ENCODE data around the gene TPK1.

DNA sequence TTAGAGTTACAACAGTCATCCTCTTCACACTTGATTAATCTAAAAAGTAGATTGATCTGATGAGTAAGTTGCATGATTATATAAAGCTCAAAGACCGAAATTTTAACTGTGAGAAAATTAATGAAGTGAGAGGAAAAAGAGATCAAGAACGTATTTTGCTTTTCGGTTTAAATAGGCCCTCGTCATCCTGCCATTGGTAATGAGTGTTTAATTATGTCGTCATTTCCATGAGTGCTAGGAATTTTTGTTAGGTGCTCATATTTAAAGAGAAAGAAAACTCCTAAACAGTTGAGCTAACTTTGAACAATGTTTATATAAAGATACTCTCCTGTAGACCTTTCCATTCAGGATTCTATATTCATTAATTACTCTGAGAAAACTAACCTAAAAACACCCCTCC, 159.4 kb downstream of the TPK1 start:
- TF ChIP-seq, protein P1, sequence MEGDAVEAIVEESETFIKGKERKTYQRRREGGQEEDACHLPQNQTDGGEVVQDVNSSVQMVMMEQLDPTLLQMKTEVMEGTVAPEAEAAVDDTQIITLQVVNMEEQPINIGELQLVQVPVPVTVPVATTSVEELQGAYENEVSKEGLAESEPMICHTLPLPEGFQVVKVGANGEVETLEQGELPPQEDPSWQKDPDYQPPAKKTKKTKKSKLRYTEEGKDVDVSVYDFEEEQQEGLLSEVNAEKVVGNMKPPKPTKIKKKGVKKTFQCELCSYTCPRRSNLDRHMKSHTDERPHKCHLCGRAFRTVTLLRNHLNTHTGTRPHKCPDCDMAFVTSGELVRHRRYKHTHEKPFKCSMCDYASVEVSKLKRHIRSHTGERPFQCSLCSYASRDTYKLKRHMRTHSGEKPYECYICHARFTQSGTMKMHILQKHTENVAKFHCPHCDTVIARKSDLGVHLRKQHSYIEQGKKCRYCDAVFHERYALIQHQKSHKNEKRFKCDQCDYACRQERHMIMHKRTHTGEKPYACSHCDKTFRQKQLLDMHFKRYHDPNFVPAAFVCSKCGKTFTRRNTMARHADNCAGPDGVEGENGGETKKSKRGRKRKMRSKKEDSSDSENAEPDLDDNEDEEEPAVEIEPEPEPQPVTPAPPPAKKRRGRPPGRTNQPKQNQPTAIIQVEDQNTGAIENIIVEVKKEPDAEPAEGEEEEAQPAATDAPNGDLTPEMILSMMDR (IDR thresholded peaks at IDR 0.05): no peak
- TF ChIP-seq POLR2AphosphoS5 (IDR thresholded peaks at IDR 0.05; ENCODE audit: low read depth, low read length) (no peak), TCF7L2 (IDR thresholded peaks at IDR 0.05; ENCODE audit: low read depth, low read length) (no peak), SIN3A (IDR thresholded peaks at IDR 0.05; ENCODE audit: borderline replicate concordance, insufficient read depth, low read depth, low read length) (no peak)
- TF ChIP-seq, protein P2, sequence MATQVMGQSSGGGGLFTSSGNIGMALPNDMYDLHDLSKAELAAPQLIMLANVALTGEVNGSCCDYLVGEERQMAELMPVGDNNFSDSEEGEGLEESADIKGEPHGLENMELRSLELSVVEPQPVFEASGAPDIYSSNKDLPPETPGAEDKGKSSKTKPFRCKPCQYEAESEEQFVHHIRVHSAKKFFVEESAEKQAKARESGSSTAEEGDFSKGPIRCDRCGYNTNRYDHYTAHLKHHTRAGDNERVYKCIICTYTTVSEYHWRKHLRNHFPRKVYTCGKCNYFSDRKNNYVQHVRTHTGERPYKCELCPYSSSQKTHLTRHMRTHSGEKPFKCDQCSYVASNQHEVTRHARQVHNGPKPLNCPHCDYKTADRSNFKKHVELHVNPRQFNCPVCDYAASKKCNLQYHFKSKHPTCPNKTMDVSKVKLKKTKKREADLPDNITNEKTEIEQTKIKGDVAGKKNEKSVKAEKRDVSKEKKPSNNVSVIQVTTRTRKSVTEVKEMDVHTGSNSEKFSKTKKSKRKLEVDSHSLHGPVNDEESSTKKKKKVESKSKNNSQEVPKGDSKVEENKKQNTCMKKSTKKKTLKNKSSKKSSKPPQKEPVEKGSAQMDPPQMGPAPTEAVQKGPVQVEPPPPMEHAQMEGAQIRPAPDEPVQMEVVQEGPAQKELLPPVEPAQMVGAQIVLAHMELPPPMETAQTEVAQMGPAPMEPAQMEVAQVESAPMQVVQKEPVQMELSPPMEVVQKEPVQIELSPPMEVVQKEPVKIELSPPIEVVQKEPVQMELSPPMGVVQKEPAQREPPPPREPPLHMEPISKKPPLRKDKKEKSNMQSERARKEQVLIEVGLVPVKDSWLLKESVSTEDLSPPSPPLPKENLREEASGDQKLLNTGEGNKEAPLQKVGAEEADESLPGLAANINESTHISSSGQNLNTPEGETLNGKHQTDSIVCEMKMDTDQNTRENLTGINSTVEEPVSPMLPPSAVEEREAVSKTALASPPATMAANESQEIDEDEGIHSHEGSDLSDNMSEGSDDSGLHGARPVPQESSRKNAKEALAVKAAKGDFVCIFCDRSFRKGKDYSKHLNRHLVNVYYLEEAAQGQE (IDR thresholded peaks at IDR 0.05; ENCODE audit: insufficient read depth in 1 of 2, low read depth in 2 of 2, low read length in 1 of 2): no peak

Measured in Panc1 (cell line).